ENCODE data around the gene FAT1.

The FAT1 gene

GRCh38 chr4:186569533-186570192 lies 154.0 kb downstream of the FAT1 start:
- no peak for DNase-seq (ENCODE audit: low spot score)

- no peak for DNase-seq (ENCODE audit: low spot score)
Observed at GRCh38 chr4:186566068-186566467, 157.6 kb downstream of the FAT1 start.

GRCh38 chr4:186563761-186564160 lies 159.9 kb downstream of the FAT1 start:
- no peak for DNase-seq (ENCODE audit: low spot score)

DNA sequence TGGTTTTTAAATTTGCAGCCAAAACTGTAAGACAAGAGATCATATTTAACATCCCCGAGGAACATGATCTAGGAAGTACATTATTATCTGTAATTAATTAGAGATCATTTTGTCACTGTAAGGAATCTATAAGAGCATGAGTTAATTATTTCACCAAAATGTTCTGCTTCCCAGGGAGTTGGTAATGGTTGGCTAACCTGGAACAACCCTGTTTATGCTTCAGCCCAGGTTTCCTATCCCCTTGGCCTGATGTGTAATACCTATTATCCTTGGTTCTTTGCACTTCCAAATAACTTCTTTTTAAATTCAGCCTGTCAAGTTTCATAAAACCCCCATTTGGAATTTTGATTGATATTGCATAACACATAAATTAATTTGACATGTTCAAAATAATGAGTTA lies 161.9 kb downstream of the FAT1 start:
- no peak for DNase-seq (ENCODE audit: low spot score)

- no peak for DNase-seq (ENCODE audit: low spot score)
Observed at GRCh38 chr4:186560647-186561046, 163.0 kb downstream of the FAT1 start.

DNA sequence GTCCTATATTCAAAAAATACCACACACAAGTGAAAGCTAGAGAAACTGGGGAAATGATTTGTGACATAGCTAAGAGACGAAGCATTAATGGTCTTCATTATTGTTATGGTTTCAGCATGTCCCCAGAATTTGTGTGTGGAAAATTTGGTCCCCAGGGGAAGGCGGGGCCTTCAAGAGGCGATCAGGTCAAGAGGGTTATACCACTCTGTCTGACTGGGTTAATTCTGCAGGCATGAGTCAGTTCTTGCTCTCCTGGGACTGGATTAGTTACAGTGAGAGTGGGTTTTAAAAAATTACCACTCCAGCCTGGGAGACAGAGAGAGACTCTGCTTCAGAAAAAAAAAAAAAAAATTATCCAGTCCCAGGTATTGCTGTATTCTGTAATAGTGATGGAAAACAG lies 166.2 kb downstream of the FAT1 start:
- DNase-seq (ENCODE audit: low spot score) = no peak

- no peak for DNase-seq (ENCODE audit: low spot score)
Observed at GRCh38 chr4:186557061-186557460, 166.6 kb downstream of the FAT1 start.

DNA sequence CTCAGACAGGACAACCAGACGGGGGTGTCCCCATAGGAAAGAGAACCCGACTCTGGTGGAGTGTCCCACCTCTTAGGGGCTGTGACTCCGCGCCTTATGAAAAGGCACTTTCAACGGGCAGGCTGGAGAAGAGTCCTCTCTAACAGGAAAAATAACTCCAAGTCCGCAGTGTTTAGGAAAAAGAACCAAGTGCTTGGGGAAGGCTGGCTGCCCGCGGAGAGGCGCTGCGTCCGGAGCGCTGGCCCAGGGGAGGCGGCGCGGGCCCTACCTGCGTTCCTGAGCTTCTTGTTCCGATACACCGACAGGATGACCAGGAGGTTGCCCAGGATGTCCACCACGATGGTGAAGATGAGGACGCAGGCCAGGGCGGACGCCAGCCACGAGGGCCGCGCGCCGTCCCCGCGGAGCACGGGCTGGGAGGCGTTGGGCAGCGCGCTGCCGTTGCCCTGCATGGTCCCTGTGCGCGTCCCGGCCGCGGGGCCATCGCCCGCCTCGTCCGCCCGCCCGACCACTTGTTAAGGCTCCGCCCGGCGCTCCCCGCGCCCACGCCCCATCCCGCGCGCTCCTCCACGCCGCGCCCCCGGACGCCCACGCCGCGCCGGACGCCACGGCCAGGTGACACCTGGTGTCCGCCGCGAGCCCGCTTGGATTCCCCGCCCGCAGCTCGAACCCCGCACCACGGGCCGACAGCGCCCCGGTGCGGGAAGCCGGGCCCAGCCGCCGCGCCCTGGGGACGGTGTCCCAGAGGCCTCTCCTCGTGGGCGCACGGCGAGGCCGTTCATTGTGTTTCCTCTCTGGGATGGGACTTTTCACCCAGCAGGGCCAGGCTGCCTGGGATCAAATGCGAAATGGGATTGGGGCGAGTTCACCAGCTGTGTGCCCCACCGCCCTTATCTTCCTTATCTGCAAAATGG lies 168.5 kb downstream of the FAT1 start, which contains the start of gene MTNR1A:
Gene MTNR1A, minus strand, starts transcription at position 654 of the 914 bp plus-strand sequence. Its CDS starts 202 bp downstream, at position 452.
- no peak for DNase-seq (ENCODE audit: low spot score)

GRCh38 chr4:186554539-186554913 lies 169.1 kb downstream of the FAT1 start:
- DNase-seq (ENCODE audit: low spot score) = no peak

DNA sequence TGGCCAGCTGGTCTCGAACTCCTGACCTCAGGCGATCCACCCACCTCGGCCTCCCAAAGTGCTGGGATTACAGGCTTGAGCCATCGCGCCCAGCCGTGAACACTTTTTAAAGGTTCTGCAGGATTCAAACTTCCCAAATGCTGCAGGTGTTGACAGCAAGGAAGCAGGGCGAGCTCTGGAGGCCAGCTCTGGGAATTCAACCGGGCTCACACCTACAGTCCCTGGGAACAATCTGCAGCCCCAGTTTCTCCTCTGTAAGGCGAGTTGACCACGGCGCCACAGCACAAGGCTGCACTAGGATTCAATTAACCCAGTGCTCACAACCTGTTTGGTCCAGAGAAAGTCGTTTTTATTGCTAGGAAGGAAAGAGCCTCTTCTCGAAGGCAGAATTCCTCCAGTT lies 169.9 kb downstream of the FAT1 start:
- DNase-seq (ENCODE audit: low spot score) = no peak

DNA sequence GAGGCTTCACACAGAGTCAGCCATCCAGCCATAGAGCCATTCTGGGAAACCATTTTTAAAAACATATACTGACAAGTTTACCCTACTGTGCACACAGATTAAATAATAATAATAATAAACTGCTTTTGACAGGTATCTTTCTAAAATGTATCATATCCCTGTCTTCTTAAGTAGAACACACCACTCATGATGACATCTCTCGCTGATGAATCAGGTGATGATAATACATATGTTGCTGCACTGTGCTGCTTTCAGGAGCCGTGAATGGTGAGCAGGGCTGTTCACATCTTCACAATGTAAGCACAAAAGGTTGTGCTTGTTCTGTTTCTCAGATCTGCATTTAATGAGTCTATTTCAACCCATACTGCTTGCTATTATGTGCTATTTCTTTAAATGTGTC lies 171.8 kb downstream of the FAT1 start:
- no peak for DNase-seq (ENCODE audit: low spot score)

GRCh38 chr4:186545436-186545835 lies 178.2 kb downstream of the FAT1 start:
- no peak for DNase-seq (ENCODE audit: low spot score)

GRCh38 chr4:186543206-186543605 lies 180.4 kb downstream of the FAT1 start:
- no peak for DNase-seq (ENCODE audit: low spot score)

DNA sequence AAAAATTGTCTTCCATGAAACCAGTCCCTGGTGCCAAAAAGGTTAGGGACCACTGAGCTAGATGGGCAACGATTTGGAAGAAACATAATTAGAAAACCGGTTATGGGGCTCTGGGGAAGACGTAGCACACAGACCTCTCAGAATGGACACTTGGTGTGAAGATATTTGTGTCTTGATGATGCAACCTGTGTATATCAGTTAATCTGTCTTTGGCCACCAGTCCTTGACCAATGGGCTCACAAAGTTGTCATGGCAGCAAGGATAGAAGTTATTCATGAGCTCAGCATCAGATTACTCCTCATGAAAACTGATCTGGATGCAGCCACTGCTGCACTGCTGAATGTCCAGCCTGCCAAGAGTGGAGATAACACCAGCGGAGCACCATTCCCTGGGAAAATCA lies 181.9 kb downstream of the FAT1 start:
- DNase-seq (ENCODE audit: low spot score) = no peak

- DNase-seq (ENCODE audit: low spot score) = no peak
Observed at GRCh38 chr4:186537843-186538521, 185.7 kb downstream of the FAT1 start.
